DND-41 (cell line): ENCODE results near the gene WDFY4.

Experiments used
- ATAC-seq: fragments of 200-7000 bp; cut with Tn5 transposase; 3 replicates; pipeline ENCODE4 v1.9.1; 2021; ENCODE audit warnings: low read depth; ENCODE audit not compliant: insufficient read depth
- DNase-seq: peaks from one replicate; pipeline ENCODE4 v3.0.0-alpha.2; 2020
- H2AFZ ChIP-seq: 2 replicates; pipeline ENCODE4 v1.6.0; 2012; ENCODE audit warnings: low read depth, low read length
- H3K27ac ChIP-seq: 2 replicates; pipeline ENCODE4 v1.5.1; 2012; ENCODE audit warnings: low read length, inconsistent platforms
- H3K27me3 ChIP-seq: fragments of 200-600 bp; sonication (generic); 2 replicates; pipeline ENCODE4 v1.6.0; 2012; ENCODE audit warnings: low read length, mild to moderate bottlenecking, inconsistent platforms; ENCODE audit not compliant: insufficient read depth, poor library complexity
- H3K36me3 ChIP-seq: 2 replicates; pipeline ENCODE4 v1.5.1; 2012; ENCODE audit warnings: low read length, inconsistent platforms; ENCODE audit not compliant: insufficient read depth
- H3K4me1 ChIP-seq: 2 replicates; pipeline ENCODE4 v1.5.1; 2012; ENCODE audit warnings: mild to moderate bottlenecking, low read length; ENCODE audit not compliant: insufficient read depth
- H3K4me2 ChIP-seq: 2 replicates; pipeline ENCODE4 v1.6.0; 2012; ENCODE audit warnings: mild to moderate bottlenecking, moderate library complexity, low read length, inconsistent platforms; ENCODE audit not compliant: insufficient read depth
- H3K4me3 ChIP-seq, 2 experiments: fragments of 200-600 bp in 1 of 2; shearing (Covaris generic) in 1 of 2; 2 replicates each; pipeline ENCODE4 v1.5.1; 2012 to 2016; ENCODE audit warnings: inconsistent platforms in 2 of 2, low read length in 2 of 2, mild to moderate bottlenecking in 2 of 2, low read depth in 1 of 2, moderate library complexity in 1 of 2
- H3K79me2 ChIP-seq: 2 replicates; pipeline ENCODE4 v1.6.0; 2012; ENCODE audit warnings: low read length, inconsistent platforms; ENCODE audit not compliant: insufficient read depth
- H3K9ac ChIP-seq: 2 replicates; pipeline ENCODE4 v1.6.0; 2012; ENCODE audit warnings: low read depth, mild to moderate bottlenecking, inconsistent platforms, low read length, moderate library complexity
- H3K9me3 ChIP-seq: 2 replicates; pipeline ENCODE4 v1.5.1; 2012; ENCODE audit warnings: low read length, moderate library complexity, mild to moderate bottlenecking, inconsistent platforms; ENCODE audit not compliant: insufficient read depth, severe bottlenecking
- H4K20me1 ChIP-seq: 2 replicates; pipeline ENCODE4 v1.6.0; 2012; ENCODE audit warnings: low read length; ENCODE audit not compliant: insufficient read depth
- CTCF ChIP-seq: IDR thresholded peaks from 2 replicates; pipeline ENCODE4 v1.5.1; 2012; ENCODE audit warnings: borderline replicate concordance, low read length, moderate library complexity, mild to moderate bottlenecking; ENCODE audit not compliant: poor library complexity, severe bottlenecking; ENCODE audit errors: extremely low read depth
- EZH2 ChIP-seq: IDR thresholded peaks from 3 replicates; pipeline ENCODE4 v1.6.1; 2012; ENCODE audit warnings: borderline replicate concordance, low read depth, mild to moderate bottlenecking, moderate library complexity, low read length, inconsistent platforms; ENCODE audit not compliant: severe bottlenecking

WDFY4 gene

DNA sequence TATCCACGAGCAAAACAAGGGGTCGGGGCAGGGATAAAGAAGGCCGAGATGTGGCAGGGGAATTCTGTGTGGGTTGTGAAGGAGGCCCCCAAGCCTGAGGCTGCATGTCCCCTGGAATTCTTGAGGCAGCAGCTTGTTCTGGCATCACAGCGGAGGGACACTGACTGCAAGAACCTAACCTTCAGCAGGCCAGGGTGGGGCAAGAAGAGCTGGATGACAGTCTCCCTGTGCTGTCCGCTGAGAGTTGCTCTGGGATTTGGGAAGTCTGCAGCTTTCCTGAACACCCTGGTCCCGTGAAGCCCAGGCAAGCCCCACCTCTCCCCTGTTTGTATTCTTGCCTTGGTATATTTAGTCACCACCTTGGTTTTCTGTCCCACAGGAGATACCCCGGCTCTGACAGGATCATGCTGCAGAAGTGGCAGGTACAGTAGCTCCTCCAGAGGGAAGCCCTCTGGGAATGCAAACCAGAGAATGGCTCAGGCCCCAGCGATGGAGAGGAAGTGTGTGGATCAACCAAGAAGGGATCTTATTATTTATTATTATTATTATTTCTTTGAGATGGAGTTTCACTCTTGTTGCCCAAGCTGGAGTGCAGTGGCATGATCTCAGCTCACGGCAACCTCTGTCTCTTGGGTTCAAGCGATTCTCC, 256.9 kb downstream of the WDFY4 start:
- TF ChIP-seq EZH2 = no peak
- no peak for TF ChIP-seq CTCF
- Histone ChIP-seq H3K27me3 (no peaks in the 10 kb centered on the region), H3K79me2 (no peaks in the 10 kb centered on the region), H4K20me1 (no peaks in the 10 kb centered on the region), H3K4me1 (no peaks in the 10 kb centered on the region), H3K4me2 (no peak overlapping the region), H3K4me3 (no peak overlapping the region), H2AFZ (no peak overlapping the region), H3K27ac (no peak overlapping the region), H3K36me3 (no peaks in the 10 kb centered on the region), H3K9ac (no peak overlapping the region), H3K9me3 (no peaks in the 10 kb centered on the region)
- no peak for DNase-seq
- no peak for ATAC-seq

DNA sequence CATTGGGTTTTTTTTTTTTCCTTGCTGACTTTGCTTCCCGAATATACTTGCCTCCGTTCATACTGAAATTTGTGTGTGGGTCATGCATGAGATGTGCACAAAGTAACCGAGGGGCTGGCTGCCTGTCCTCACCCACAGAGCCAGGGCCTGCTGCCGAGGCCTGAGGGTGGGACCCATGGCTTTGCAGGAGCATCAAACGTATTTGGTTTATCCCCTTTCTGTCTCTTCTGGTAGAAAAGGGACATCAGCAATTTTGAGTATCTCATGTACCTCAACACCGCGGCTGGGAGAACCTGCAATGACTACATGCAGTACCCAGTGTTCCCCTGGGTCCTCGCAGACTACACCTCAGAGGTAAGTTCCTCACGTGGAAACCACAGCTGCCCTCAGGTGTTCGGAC, 258.4 kb downstream of the WDFY4 start:
- no peak overlapping the region for H3K27ac ChIP-seq
- no peak for DNase-seq
- no peak overlapping the region for H3K4me3 ChIP-seq
- no peak overlapping the region for H2AFZ ChIP-seq
- no peak overlapping the region for H3K4me2 ChIP-seq
- H3K27me3 ChIP-seq = no peaks in the 10 kb centered on the region
- no peak for TF ChIP-seq CTCF
- no peak for TF ChIP-seq EZH2
- H3K79me2 ChIP-seq = no peaks in the 10 kb centered on the region
- no peaks in the 10 kb centered on the region for H3K36me3 ChIP-seq
- H3K9me3 ChIP-seq = no peaks in the 10 kb centered on the region
- no peak for ATAC-seq
- no peaks in the 10 kb centered on the region for H4K20me1 ChIP-seq
- H3K4me1 ChIP-seq = no peaks in the 10 kb centered on the region
- no peak overlapping the region for H3K9ac ChIP-seq

GRCh38 chr10:48944171-48944570, 259.5 kb downstream of the WDFY4 start:
- Histone ChIP-seq H3K27ac (no peak overlapping the region), H3K27me3 (no peaks in the 10 kb centered on the region), H3K4me1 (no peaks in the 10 kb centered on the region), H3K79me2 (no peaks in the 10 kb centered on the region), H3K9ac (no peak overlapping the region), H3K4me3 (no peak overlapping the region), H2AFZ (no peak overlapping the region), H3K9me3 (no peaks in the 10 kb centered on the region), H3K36me3 (no peaks in the 10 kb centered on the region), H3K4me2 (no peak overlapping the region), H4K20me1 (no peaks in the 10 kb centered on the region)
- TF ChIP-seq EZH2 = no peak
- no peak for TF ChIP-seq CTCF
- ATAC-seq (no peak), DNase-seq (no peak)
